DMS 273 treated with DMSO at 0.1 percent for 48 hours (cell line): ENCODE results near the gene TMEM116.

Experiments
- DNase-seq: peaks from one replicate; lab custom pipeline; 2025; lab: John Stamatoyannopoulos, UW

The TMEM116 gene

DNA sequence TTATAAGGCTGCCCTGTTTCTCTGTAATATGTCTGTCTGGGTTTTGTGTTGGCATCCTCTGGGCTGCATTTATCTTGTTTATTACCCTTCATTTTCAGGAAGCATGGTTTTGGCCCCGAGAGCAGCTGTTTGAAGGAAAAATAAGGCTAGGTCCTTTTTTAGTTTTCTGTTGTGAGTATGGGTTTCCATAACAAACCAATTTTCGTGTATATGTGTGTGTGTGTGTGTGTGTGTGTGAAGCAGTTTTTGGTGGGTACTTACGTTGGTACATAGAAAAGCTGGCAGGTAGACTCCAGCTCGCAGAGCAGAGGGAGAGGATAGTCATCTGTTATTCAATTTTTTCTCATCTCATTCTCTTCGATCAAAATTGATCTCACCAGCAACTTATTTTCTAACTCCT is 118.4 kb downstream of the TMEM116 start:
- DNase-seq = no peak

DNA sequence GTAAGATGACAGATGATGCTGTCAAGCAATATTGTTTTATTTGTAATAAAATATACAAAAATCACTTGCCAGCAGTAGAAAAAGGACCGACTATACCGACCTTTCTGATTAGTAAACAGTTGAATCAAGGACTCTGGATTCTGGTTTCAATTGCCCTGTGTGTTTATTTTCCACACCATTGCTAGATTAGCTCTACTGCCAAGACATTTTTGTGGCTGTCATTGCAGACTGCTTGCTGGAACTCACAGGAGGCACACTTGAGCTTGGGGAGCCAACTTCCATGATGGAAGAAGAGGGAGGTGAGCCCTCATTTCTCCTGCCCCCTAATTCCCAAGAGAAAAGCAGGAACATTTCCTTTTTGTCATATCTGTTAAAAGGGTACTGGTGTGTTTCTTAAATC is 119.7 kb downstream of the TMEM116 start:
- no peak for DNase-seq

DNA sequence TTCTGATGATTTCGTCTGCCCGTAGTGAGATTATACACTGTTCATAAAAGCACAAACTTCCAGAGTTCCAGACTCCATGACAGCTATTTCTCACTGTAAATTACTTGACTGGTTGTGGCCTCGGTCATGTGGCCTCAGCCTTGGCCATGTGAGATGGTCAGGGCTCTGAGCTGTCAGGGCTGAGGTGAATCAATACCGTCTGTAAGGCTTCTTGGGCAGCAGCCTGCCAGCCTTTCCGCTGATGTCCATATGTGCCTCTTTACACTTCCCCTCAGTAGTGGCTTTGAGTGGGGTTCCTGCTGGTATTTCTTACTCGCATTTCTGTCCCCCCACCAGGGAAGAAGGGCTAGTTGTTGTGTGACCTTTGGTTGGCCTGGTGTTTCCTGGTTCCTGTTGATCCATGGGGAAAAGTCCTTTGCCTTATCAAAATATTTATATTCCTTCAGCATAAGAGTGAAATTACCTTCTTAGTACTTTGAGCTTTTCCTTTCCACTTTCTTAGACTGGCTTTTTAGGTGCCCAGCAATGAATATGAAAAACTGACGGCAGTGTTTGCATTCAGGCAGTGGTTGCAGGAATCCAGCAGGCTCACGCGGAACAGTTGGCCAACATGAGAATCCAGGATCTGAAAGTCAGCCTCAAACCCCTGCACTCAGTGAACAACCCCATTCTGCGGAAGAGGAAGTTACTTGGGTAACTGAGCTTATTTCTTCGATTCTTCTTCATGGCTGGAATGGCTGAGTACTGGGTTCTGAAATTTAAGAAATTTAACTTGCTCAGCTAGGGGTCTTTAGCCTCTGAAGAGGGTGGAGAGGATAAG is 124.8 kb downstream of the TMEM116 start:
- no peak for DNase-seq

DNA sequence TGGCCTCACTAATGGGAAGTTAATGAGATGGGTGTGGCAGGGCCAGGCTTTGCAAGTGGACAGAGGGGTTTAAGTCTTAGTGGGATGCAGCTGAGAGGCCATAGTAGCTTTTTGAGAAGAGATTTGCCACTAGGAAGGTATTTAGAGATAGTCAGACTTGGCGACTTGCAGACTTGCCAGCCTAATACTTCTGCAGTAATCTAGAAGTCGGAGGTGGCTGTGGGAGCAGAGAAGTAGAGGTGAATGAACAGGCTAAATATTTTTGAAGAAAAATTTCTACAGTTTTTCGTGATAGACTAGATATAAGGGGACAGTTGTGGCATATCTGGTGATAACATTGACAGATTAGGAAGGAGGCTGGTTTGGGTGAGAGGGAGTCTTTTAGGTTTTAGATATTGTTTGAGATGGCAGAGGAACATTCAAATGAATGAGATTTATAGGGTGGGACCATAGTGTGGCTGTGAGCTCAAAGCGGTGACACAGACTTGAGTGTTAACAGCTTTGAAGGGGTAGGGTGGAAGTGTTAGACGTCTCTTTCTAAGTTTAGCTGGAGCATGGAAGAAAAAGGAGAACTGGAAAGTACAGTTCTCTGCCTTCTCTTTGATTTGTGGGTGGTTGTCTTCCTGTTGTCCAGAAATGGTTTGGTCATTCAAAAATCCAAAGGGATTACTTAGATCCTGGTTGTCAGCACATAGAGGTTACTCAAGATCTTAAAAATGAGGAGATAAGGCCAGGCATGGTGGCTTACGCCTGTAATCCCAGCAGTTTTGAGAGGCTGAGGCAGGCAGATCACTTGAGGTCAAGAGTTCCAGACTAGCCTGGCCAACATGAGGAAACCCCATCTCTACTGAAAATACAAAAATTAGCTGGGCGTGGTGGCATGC is 126.1 kb downstream of the TMEM116 start:
- DNase-seq = no peak

DNA sequence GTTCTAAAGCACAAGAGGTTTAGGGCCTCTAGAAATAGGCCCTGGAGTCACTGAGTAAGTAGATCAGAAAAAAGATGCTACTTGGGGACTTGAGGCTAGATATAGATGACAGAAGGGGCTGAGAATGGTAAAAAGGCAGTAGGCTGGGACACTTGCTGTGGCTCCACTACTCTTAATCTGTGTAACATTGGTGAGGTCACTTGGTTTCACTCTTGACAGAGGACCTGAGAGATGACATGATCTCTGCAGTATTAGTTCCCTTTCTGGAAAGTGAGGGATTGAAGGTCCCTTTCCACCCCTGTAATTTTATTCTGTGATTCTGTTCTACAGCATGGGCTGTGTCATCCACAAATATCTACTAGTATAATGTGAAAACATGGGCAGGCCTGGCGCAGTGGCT is 131.2 kb downstream of the TMEM116 start:
- DNase-seq = no peak
